Right renal pelvis (tissue), 4 donors: ENCODE results near the gene MPV17L2. TPM values are rescaled to one million over a fixed set of nuclear protein-coding genes. Genes with fewer than 3 reads are reported as not detected.
"Not testable (repeated sequence)": the region's sequence is repeated elsewhere in the genome, so short reads cannot be mapped to it uniquely, and the experiment has no call there.

Source experiments
- DNase-seq, 4 donors: peaks; one replicate each; pipeline ENCODE4 v3.0.0-alpha.2; 2013; ENCODE audit warnings: low read depth in 4 of 4, low spot score in 3 of 4, missing footprints in 1 of 4
- polyA plus RNA-seq, 4 donors: library from polyadenylated mRNA; unstranded; fragments of 120-200 nt; gene quantifications; one replicate each; pipeline ENCODE4 v1.2.1, GENCODE V29; 2013; ENCODE audit not compliant: insufficient read length in 4 of 4

The MPV17L2 gene
- 10 to 100 TPM in 1 of 4 donors, 1 to 10 TPM in 3; 9.2 to 12.9 (median 9.6) TPM for polyA plus RNA-seq

DNA sequence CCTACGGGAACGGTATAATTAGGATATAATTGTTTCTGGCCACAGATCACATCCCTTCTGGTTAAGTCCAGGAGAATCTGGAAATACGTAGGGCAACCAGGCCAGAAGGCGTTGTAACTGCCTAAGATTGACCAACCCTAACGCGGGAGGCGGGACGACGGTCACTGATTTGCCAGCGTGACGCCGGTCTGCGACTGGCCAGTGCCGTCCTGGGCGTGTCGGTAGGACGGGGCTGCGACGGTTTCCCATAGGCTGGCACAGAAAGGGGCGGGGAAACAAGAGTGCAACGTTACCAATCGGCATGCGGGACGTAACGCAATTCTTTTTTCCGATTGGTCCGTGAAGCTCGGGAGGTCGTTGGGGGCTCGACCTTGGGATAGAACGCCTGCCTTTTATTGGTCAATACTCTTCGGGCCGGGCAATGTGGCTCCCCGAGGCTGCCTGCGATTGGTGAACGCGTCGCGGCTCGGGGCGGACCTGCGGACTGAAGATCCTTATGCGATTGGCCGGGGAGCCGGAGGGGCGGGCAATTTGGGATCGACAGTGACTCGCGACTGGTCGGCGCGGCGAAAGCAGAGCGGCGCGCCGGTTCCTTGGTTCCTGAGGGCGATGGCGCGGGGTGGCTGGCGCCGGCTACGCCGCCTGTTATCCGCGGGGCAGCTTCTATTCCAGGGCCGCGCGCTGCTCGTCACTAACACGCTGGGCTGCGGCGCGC is at the start of gene MPV17L2:
MPV17L2 (plus strand) TSS at position 546 of the 715 bp plus-strand sequence; CDS start at position 610, 64 bp downstream.
- peak; percentile 99 to 100 (median 100) for DNase-seq

GRCh38 chr19:18143902-18144301 is 49.1 kb upstream of the MPV17L2 start:
- no peak for DNase-seq

DNA sequence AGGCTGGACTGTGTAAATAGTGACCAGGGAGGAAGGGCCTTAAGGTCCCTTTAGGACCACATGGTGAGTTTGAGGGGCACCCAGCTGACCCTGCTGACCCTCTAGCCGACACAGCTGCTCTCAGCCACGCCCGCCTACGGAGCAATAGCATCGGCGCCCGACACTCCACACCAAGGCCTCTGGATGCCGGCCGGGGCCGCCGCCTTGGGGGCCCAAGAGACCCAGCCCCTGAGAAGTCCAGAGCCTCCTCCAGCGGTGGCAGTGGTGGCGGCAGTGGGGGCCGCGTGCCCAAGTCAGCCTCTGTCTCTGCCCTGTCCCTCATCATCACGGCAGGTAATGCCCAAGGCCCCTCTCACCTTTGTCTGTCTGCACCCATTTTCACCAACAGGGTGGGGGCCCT is 48.7 kb upstream of the MPV17L2 start:
- DNase-seq, result no peak

GRCh38 chr19:18144906-18145305 is 48.1 kb upstream of the MPV17L2 start:
- no peak for DNase-seq

- DNase-seq, result no peak
These were observed 47.5 kb upstream of the MPV17L2 start for GRCh38 chr19:18145391-18145999.

- no peak for DNase-seq
These were observed 45.6 kb upstream of the MPV17L2 start for GRCh38 chr19:18147396-18147795.

- no peak for DNase-seq
These were observed 43.4 kb upstream of the MPV17L2 start for GRCh38 chr19:18149596-18149975.

GRCh38 chr19:18150776-18151624 is 42.0 kb upstream of the MPV17L2 start:
- no peak for DNase-seq

DNA sequence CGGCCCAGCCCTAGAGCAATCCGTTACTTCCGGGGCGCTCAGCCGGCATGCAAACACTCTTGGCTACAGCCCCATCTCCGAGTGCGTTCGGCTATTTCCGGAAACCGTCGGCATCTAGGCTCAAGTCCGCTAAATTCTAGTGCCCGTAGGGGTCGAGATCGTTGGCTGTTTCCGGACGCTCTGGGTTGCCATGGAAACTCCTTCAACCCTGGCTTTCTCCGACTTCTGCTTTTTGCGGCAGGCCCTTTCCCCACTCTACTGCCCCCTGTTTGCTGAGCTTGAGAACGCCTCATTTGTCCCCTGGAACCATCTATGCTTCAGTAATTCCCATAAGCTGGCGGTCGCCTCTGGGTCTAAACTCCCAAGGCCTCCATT is 40.6 kb upstream of the MPV17L2 start:
- DNase-seq, result peak; percentile 95 to 98 (median 97)

GRCh38 chr19:18152817-18153555 is 40.0 kb upstream of the MPV17L2 start, which contains the start of gene PIK3R2:
PIK3R2 (plus strand) TSS chr19:18153163; CDS start chr19:18155880, 2,717 bp downstream.
- DNase-seq, result peak; percentile 99 to 100 (median 100)

DNA sequence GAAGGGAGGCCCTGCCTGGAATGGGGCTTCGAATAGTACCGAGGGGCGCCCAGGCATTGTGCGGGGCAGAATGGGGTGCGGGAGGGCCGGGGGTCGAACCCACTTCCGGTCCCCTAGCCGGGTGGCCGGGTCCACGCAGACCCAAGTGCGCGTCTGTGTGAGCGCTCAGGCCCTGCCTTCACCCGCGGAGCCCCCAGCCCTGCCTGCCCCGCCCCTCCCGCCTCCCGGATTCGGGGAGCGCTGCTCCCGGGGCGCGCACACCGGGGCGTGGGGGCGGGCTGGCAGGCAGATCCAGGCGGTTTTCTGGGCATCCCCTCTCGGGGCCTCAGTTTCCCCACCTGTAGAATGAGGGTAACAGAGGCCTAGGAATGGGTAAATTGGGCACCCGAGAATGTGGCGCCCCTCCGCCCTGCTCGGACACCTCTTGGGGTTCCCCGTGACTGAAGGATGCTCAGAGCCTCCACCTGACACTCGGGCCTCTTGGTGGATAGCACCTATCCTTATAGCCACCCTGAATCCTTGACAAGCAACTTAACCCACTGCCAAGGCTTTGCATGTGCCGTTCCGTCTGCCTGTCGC is 39.4 kb upstream of the MPV17L2 start:
- DNase-seq, result no peak

- DNase-seq, result no peak
These were observed 37.6 kb upstream of the MPV17L2 start for GRCh38 chr19:18155095-18156087.

- DNase-seq, result no peak
These were observed 36.8 kb upstream of the MPV17L2 start for GRCh38 chr19:18156268-18156667.

- DNase-seq, result peak in 2 of 4 donors; percentile 55 to 57
These were observed 36.1 kb upstream of the MPV17L2 start for GRCh38 chr19:18156841-18157464.

GRCh38 chr19:18157465-18158063 is 35.5 kb upstream of the MPV17L2 start:
- DNase-seq, result no peak

- DNase-seq, result no peak
These were observed 34.6 kb upstream of the MPV17L2 start for GRCh38 chr19:18158467-18158866.

GRCh38 chr19:18159059-18159616 is 33.9 kb upstream of the MPV17L2 start:
- DNase-seq, result not testable (repeated sequence)

- DNase-seq, result no peak
These were observed 33.2 kb upstream of the MPV17L2 start for GRCh38 chr19:18159810-18160209.
